Measurements from ENCODE around the gene TMEM191B.
"Not testable (repeated sequence)": the region's sequence is repeated elsewhere in the genome, so short reads cannot be mapped to it uniquely, and the experiment has no call there.

TMEM191B gene

DNA sequence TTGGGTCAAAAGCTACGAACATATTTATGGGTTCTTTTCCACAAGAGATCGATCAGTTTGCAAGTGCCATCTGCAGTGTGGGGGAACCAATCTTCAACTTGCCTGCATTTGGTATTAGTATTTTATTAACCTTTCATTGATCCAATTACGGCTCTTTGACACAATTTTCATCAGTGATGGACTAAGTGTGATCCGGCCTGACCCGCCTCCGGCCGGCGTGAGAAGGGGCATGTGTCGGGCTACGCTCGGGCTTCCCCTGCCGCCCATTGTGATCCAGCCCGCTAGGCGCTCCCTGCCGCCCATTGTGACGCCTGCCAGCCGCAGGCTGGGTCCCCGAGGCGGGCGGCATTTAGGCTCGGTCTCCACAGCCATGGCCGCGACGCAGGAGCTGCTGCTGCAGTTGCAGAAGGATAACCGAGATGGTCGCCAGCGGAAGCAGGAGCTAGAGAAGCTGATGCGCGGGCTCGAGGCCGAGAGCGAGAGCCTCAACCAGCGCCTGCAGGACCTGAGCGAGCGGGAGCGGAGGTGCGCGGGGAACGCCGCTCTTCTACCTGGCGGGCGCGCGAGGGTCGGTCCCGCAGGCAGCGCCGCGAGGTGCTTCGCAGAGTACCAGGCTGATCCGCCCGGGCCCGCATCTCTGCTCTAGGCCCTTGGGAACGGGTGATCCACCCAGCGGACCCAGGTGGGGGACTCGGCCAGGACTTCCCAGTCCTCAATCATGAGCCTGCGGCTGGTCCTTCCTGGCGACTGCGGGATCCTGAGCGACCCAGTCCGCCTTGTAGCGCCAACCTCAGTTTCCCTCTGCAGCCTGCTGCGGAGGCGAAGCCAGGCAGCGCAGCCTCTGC lies at the start of gene TMEM191B:
Gene TMEM191B, plus strand, starts transcription at position 51 of the 845 bp plus-strand sequence. Its CDS starts 179 bp downstream, at position 230.
- peak; percentile 61 for DNase-seq

DNA sequence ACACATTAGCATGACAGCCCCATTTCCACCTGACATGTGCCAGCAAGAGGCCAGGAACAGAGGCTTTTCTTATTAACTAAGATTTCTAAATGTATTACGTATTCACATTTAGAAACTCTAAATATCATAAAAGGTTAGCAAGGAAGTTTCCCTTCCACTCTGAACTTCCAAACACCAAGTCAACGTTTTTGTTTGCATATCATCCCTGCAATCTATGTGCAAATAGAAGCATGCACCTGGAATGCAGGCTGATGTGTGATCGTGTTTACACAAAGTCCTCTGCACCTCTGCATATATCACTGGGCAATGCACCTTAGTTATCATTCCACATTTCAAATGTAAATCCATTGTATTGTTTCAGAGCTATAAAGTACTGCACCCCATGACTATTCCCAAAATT lies 31.4 kb upstream of the TMEM191B start:
- DNase-seq: not testable (repeated sequence)

DNA sequence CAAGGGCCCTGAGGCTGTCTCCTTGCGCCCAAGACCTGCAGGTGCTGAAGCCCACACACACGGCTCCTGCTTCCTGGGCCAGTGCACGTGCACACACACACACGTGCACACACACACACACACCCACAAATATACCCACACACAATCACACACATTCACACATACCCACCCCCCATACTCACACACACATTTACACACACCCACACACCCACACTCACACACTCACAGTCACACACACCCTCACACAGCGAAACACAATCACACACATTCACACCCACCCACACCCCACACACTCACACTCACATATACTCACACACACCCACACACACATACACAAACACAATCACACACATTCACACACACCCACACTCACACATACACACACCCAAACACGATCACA lies 16.3 kb upstream of the TMEM191B start:
- DNase-seq: not testable (repeated sequence)

DNA sequence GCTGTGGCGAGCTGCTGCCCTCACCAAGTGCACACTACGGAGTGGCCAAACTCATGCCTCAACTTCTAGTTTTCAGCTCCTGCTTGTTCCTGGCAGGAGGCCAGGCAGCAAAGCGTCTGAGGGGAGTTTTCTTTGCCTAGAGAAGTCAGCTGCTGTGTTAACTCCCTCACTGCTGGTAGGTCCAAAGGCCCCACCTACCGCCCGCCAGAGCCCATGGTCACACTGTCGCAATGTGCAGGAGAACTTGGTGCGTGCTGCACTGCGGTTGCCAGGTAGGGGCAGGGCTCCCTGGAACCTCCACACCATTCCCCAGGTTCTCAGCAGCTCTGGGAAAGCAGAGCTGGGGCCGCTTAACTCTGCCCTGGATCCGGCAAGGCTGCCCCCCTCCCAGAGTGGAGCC lies 15.2 kb upstream of the TMEM191B start:
- not testable (repeated sequence) for DNase-seq

DNA sequence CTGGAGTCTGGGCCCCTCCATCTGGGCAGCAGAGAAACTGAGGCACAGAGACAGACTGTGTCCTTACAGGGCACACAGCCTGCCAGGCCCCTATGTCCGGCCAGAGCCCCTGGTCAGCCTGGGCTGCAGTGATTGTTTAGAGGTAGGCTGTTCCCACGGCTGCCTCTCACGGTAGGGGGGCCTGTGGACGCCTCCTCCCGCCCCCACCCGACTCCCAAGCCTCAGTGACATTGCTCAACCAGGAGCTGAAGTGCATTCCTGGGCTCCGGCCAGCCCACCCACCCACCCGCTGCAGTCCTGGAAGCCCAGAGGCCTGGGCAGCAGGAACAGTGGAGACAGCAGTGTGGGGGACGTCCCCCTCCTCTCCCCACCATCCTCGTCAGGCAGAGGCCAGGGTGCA lies 14.1 kb upstream of the TMEM191B start:
- DNase-seq: not testable (repeated sequence)

DNA sequence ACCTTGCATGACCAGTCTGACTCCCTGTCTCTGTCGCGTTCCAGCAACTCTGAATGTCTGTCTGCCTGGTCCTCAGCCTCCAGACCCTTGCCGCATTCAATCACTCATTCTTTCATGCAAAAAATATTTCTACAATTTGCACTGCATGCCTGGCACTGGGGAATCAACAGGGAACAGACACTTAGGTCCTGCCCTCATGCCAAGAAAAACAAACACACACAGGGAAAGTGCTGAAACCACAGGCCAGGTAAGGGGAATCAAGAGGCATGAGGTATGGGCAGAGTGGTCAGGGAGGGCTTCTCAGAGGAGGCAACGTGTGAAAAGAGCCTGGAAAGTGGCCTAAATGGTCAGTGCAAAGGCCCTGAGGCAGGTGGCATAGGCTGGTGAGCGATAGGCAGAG lies 9.5 kb upstream of the TMEM191B start, which contains the start of gene GGTLC3:
Gene GGTLC3, minus strand, starts transcription at position 101 of the 400 bp plus-strand sequence. CDS start 264 bp downstream, outside the sequence.
- not testable (repeated sequence) for DNase-seq

DNA sequence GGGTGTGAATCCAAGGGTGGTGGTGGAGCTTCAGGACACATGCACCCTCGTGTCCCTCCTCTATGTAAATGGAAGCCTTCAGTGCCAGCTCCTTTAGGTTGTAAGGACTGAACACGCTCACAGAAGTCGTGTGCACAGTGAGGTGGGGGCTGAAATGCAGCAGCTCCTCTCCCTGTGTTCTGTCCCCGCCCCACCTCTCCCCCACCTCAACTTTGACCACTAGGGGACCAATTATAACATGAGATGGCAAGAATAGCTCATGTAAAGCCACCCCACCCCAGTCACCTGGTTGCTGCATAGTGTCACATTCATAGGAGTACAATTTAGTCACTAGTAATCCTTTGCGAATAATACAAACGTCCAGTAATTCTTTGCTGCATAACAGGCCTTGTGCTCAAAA lies 4.8 kb upstream of the TMEM191B start:
- not testable (repeated sequence) for DNase-seq

DNA sequence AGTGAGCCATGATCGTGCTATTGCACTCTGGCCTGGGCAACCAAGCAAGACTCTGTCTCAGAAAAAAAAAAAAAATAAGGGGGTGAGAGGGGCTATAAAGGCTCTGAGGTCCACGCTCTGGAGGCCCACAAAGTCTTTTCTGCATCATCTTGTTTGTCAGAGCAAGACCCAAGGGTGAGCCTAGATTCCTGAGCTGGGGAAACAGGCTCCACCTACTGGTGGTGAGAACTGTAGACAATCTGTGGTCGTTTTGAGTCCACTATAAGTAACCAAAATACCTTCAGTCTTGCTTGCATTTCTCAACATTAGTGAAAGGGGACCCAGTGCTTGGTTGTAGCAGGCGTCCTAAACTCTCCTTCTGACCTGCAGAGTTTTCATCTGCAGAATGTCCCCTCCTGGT lies 4.3 kb upstream of the TMEM191B start:
- DNase-seq: not testable (repeated sequence)

DNA sequence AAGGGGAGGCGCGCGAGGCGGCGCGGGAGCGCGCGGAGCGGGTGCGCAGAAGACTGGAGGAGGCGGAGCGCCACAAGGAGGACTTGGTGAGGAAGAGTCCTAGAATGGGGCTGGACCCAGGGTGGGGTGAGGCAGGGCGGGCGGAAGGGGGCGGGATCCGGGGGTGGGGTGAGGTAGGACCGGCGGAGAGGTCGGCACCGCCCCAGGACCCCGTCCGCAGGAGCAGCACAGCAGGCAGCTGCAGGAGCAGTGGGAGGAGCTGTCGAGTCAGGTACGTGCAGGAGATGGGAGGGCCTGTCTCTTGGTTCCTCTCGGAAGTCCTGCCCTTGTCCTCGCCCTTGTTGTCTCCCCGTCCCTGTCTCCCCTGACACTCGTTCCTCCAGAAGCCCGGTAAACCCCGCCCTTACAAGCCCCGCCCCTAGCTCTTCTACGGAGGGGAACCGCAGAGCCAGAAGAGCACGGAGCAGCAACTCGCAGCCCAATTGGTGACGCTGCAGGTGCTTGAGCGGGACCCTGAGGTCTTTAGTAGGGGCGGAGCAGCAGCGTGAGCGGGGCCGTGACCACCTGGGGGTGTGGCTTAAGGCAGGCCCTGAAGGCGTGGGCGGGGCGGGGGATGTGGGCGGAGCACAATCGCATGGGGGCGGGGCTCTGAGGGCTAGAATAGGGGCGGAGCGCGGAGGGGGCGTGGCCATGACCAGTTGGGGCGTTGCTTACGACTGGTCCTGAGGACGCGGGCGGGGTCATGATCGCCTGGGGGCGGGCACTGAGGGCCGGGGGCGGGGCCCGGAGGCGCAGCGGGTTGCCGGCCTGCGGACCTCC lies 1.2 kb downstream of the TMEM191B start:
- DNase-seq: peak; percentile 97

DNA sequence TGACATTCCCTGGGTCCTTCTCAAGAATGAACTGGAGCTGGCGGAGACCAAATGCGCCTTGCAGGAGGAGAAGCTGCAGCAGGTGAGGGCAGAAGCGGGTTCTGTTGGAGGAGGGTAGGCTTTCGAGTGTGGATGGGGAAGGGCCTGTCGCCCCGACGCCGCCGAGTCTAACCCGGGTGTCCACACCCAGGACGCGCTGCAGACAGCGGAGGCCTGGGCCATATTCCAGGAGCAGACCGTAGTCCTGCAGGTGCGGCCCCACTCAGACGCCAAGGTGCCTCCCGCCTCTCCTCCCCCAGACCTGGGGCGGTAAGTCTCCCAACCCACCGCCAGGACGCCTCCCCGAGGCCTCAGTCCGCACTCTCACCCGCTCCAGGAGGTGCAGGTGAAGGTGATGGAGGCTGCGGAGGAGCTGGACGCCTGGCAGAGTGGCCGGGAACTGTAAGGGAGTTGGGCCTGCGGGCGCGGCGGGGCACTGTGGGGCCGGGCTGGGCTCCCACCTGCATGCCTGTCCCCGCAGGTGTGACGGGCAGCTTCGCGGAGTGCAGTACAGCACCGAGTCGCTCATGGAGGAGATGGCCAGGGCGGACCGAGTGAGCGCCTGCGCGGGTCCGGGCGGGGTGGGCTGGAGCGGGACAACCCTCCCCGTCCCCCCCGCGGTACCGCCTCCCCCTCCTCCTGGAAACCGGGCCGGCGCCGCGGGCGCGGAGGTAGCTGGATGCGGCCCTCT lies 2.0 kb downstream of the TMEM191B start:
- DNase-seq: peak; percentile 64

DNA sequence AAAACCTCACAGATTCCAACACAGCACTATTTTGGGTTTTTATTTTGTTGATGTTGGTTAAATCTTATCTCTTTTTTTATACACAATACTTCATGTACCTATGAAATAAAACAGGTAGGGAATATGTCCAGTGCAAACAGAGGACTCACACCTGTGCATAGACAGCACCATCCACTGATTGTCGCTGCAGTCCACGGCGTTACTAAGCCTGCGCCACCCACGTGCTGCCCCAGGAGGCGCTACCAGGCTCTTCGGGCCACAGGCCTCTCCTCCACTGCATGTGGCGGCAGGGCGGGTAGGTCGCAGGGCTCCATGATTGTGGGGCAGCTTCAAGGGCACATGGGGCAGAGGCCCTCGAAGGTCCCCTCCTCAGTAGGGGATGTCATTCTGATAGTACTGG lies 6.0 kb downstream of the TMEM191B start:
- not testable (repeated sequence) for DNase-seq

DNA sequence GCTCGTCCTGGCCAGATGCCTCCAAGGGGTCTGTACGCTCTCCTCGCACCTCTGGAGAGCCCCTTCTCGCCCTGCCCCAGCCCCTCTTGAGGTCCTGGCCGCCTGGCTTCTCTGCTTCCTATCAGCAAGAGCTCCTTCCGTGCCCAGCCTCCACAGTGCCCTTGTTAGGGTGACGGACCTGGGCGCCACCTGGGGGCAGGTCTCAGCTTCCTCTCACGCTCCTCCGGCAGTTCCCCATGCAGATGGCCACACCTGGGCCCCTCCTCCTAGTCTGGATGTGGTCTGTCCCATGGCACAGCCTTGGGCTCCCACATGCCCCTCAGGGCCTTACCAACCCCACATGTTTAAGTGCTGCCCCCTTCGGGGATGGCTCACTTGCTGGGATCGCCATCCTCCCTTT lies 6.7 kb downstream of the TMEM191B start:
- DNase-seq: not testable (repeated sequence)

DNA sequence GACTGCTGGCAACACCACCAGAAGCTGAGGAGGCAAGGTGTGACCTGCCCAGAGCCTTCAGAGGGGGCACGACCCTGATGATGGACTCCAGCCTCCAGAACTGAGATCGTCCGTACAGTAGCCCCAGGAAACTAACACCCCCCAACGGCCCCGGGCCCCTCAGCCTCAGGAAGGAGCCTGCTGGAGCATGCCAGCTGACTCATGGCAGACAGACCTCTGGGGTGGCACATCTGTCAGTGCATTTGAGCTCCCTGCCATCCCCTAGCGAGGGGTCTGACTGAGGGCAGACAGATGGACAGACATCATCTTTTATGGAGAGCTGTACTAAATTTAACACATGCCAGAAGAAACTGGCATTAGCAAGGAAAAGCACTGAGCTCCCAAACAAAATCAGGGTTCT lies 12.4 kb downstream of the TMEM191B start:
- DNase-seq: not testable (repeated sequence)

DNA sequence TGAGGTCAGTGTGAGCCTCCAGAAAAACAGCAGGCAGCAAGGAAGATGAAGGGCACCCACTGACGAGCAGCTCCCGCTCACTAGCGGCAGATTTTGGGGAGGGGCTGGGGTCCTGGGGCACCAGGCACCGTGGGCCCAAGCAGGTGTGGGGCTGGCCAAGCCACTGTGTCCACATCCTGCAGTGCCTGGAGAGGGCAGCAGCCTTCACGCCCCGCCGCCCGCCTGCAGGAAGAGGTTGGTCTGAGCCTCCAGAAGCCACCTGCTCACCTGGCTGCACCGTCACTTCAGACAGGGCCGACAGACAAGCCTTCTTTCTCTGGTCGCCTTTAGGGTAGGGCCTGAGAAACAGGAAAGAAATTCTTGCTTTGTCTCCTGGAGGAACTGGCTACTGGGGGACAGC lies 15.8 kb downstream of the TMEM191B start:
- DNase-seq: not testable (repeated sequence)

DNA sequence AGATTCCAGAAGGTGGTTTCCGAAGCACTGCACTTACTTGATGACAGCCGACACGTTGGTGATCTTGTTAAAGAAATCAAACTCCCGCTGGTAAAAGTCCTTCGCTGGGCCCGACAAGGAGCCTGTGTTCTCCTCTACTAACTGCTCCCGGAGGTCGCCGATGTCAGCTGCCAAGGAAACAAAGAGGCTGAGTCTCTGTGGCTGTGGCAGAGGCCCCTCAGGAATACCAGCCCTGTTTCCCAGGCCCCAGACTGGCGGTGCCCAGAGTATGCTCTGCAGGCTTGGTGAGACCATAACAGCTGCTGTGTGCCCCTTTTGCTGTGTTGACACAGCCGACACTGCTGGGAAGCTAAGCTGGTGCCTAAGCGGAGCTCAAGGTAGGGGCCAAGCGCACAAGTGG lies 17.0 kb downstream of the TMEM191B start:
- DNase-seq: not testable (repeated sequence)

DNA sequence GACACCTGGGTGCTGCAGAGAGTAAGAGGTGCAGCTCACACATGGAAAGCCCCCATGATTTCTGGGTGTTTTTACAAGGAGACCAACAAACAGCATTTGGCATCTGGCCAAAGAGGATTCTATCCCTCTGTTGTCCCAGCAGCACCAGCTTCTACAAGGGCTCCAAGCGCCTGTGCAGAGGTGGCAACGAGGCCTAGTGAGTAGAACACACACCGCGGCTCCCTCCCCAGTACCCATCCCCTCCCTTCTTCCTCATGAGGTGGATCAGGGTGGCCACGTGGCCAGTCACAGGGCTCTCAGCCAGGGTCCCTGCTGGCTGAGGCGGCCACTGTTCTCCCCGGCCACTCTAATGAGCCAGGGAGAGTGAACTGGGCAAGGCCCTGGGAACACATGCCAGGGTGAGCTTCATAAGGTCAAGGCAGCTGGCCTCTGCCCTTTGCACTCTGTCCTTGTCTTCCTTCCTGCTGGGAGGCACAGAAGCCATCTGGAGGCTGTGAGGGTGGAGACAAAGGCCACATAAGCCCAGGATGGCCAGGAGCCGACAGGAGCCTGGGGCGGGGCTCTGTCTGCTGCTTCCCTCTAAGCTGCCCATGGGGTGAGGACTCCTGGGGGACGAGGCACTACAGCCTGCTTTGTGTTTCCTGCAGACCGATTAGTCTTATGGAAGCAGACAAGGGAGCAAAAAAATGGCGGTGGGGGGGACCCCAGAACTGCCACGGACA lies 22.0 kb downstream of the TMEM191B start:
- not testable (repeated sequence) for DNase-seq

DNA sequence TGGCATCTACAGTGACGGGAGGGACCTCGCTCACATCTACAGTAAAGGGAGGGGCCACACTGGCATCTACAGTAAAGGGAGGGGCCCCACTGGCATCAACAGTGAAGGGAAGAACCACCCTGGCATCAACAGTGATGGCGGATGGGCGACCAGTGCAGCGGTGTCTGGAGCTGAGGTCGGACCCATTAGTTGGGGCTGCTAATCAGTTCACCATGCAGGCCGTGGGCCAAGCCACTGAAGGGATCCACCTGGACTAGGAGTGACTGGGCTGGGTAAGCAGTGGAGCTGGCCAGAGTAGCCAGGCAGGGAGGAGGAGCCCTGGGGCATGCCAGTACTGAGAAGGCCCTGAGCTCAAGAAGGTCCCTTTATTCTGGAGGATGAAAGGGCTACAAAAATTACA lies 23.4 kb downstream of the TMEM191B start:
- DNase-seq: not testable (repeated sequence)

DNA sequence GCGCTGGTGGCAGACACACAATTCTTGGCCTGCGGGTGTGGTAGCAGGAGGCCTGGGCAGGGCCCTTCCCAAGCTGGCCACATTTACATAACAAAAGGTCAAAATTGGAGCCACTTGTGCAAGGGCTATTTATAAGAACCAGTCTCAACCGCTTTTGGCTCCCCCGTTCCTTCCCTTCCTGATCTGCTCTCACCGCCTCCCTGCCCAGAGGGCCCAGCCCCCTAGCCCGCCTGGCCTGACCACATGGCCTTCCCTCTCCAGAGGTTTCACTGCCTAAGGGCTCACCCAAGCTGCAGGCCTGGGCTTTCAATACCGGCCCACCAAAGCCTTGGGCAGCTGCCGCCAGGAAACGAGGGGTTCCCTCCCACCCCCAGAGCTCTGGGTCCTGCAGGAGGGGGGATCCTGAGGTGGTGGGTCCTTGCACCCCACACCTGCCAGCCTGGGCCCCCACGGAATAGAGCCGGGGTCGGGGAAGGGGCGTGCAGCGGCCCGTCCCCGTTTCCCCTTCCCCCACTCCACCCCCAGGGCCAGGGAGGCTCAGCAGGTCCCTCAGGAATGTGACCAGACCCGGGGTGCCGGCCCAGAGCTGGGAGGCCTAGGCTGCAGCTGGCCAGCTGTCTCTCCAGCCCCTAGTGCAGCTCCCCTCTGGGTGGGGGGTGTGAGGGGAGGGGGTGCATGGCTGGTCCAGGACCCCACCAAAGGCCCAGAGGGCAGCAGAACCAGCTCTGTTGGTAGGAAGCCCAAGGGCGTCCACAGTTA lies 25.4 kb downstream of the TMEM191B start:
- not testable (repeated sequence) for DNase-seq

DNA sequence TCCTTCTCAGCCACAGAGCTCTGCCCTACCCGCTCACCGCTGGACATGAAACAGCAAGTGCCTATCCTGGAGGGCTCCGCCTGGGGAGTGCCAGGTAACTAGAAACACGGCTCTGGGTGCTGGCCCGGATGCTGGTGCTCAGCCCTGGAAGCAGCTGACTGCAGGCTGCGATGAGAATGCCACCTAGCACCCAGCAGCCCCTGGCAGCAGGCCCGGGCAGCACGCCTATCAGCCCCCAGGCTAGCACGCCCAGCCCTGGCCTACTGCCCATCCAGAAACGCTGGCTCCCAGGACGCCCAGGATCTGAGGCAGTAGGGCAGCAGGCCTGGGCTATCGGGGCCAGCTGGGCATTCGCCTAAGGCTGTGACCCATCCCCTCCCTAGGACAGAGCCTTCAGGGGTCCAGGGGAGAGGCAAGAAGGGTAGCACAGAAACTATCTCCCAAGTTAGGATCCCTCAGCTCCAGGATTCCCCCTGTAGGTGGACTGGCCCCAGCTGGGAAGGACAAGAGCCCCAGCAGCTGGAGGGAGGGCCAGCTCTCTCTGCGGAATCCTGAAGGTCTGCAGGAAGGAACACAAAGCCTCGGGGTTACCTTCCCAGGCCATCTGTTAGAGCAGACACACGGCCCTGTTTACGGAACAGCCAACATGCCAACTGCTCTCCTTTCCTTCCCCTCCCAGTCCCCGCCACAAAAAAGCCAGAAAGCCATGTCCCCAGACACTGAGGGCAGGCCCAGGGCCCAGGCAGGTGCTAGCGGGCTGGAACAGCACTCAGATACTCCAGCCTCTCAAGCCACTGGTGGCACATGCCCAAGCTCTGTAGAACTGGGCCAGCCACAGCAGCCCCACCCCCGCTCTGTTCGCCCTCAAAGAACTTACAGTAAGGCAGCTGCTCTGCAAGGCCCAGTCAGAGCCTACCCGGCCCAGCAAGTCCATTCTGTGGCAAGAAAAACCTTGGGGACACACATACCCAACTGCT lies 27.0 kb downstream of the TMEM191B start:
- not testable (repeated sequence) for DNase-seq

DNA sequence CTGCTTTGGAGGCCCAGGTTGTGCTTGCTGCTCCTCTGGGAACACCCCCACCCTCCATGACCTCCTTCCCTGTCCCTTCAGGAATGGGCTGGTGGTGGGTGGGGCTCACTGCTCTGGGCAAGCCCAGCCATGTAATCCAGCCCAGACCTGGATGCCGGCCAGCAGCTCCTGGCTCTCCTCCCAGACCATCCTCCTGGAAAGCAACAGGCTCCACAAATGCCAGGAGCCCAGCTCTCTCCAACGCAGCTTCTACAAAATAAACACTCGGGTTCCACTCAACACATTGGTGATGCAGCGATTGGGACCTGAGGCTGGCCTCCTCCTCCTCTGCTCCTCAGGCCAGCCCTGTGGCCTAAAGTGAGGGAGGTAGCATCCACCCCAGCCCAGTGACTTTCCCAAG lies 30.9 kb downstream of the TMEM191B start:
- DNase-seq: not testable (repeated sequence)
